Hepatocyte (in vitro differentiated cells): ENCODE data around the gene FMN1. TPM values are rescaled to one million over a fixed set of nuclear protein-coding genes. Genes with fewer than 3 reads are reported as not detected.

Source experiments
- DNase-seq: peaks from one replicate; pipeline ENCODE4 v3.0.0-alpha.2; 2016; ENCODE audit warnings: low spot score
- H2AFZ ChIP-seq: fragments of 200-600 bp; sonication (generic); 2 replicates; pipeline ENCODE4 v1.6.0; 2016; ENCODE audit warnings: antibody characterized with exemption, mild to moderate bottlenecking
- H3K27ac ChIP-seq: fragments of 200-600 bp; sonication (generic); 2 replicates; pipeline ENCODE4 v1.5.1; 2016; ENCODE audit warnings: mild to moderate bottlenecking
- H3K27me3 ChIP-seq: fragments of 200-600 bp; sonication (generic); 2 replicates; pipeline ENCODE4 v1.6.1; 2016
- H3K36me3 ChIP-seq: fragments of 200-600 bp; sonication (generic); replicated peaks from 2 replicates; pipeline ENCODE4 v1.5.1; 2016; ENCODE audit warnings: low read depth; ENCODE audit not compliant: insufficient read depth
- H3K4me1 ChIP-seq: fragments of 200-600 bp; sonication (generic); 2 replicates; pipeline ENCODE4 v1.5.1; 2016; ENCODE audit warnings: mild to moderate bottlenecking, moderate library complexity; ENCODE audit not compliant: insufficient read depth
- H3K4me2 ChIP-seq: fragments of 200-600 bp; sonication (generic); 2 replicates; pipeline ENCODE4 v1.6.0; 2016
- H3K4me3 ChIP-seq: fragments of 200-600 bp; sonication (generic); 2 replicates; pipeline ENCODE4 v1.5.1; 2016; ENCODE audit warnings: mild to moderate bottlenecking
- H3K79me2 ChIP-seq: fragments of 200-600 bp; sonication (generic); 2 replicates; pipeline ENCODE4 v1.6.0; 2017; ENCODE audit warnings: mild to moderate bottlenecking
- H3K9me2 ChIP-seq: fragments of 200-600 bp; sonication (generic); replicated peaks from 2 replicates; pipeline ENCODE4 v1.6.0; 2017; ENCODE audit warnings: mild to moderate bottlenecking; ENCODE audit not compliant: insufficient read depth
- H3K9me3 ChIP-seq: fragments of 200-600 bp; sonication (generic); 2 replicates; pipeline ENCODE4 v1.5.1; 2016; ENCODE audit warnings: low read depth, mild to moderate bottlenecking
- H4K20me1 ChIP-seq: fragments of 200-600 bp; sonication (generic); 2 replicates; pipeline ENCODE4 v1.6.0; 2016; ENCODE audit warnings: mild to moderate bottlenecking; ENCODE audit not compliant: insufficient read depth, poor library complexity, severe bottlenecking
- EZH2 ChIP-seq: fragments of 200-600 bp; sonication (generic); IDR thresholded peaks from 2 replicates; pipeline ENCODE4 v1.6.1; 2016; ENCODE audit warnings: antibody characterized with exemption, mild to moderate bottlenecking, borderline replicate concordance
- EZH2phosphoT487 ChIP-seq: fragments of 200-600 bp; sonication (generic); IDR thresholded peaks from one replicate; pipeline ENCODE4 v1.6.1; 2018; ENCODE audit warnings: antibody characterized with exemption, mild to moderate bottlenecking, low read depth, moderate library complexity; ENCODE audit not compliant: unreplicated experiment, severe bottlenecking
- WGBS: methylation state at CpG from one replicate; pipeline ENCODE4 v1.1.6; 2016; ENCODE audit warnings: low lambda C conversion rate; ENCODE audit errors: missing lambda C conversion rate; 5-methylcytosine and 5-hydroxymethylcytosine counted together
- polyA plus RNA-seq: library from polyadenylated mRNA; unstranded; fragments of >200 nt; fragmentation: Nextera tagmentation; extraction: Ambion mirVana; gene quantifications from 2 replicates; pipeline ENCODE4 v1.2.1, GENCODE V29; 2016
- total RNA-seq: library from RNA; depleted of rRNA; stranded (reverse); fragments of >200 nt; gene quantifications from 2 replicates; pipeline ENCODE4 v1.2.3, GENCODE V29; 2014
- TF ChIP-seq, protein P1 (sequence below): fragments of 200-600 bp; sonication (generic); IDR thresholded peaks from 2 replicates; pipeline ENCODE4 v1.5.1; 2016; ENCODE audit warnings: antibody characterized with exemption, mild to moderate bottlenecking; ENCODE audit not compliant: poor library complexity

FMN1 gene
- total and polyA plus RNA-seq, 2 experiments from 2014 or later, result 0.07 to 0.70 TPM

DNA sequence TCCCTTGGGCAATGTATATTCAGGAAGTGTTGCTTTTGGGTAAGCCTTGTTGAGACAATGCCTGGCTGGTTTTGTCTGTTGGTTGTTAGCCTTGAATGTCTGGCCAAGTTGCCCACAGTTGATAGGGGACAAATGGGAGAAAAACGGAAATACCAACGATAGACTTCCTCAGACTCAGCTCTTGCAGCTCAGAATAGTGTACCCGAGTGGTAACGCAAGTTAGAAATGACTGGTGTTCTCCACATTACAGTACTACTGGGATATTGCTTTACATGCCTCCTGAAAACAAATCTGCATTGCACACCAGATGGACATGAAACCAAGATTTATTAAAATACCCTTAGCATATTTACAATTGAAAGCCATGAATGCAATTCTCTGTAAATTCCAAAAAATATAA lies 429.3 kb downstream of the FMN1 start:
- no peak overlapping the region for H2AFZ ChIP-seq
- TF ChIP-seq EZH2phosphoT487, result no peak
- TF ChIP-seq, protein P1, sequence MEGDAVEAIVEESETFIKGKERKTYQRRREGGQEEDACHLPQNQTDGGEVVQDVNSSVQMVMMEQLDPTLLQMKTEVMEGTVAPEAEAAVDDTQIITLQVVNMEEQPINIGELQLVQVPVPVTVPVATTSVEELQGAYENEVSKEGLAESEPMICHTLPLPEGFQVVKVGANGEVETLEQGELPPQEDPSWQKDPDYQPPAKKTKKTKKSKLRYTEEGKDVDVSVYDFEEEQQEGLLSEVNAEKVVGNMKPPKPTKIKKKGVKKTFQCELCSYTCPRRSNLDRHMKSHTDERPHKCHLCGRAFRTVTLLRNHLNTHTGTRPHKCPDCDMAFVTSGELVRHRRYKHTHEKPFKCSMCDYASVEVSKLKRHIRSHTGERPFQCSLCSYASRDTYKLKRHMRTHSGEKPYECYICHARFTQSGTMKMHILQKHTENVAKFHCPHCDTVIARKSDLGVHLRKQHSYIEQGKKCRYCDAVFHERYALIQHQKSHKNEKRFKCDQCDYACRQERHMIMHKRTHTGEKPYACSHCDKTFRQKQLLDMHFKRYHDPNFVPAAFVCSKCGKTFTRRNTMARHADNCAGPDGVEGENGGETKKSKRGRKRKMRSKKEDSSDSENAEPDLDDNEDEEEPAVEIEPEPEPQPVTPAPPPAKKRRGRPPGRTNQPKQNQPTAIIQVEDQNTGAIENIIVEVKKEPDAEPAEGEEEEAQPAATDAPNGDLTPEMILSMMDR, result no peak
- TF ChIP-seq EZH2, result no peak
- H3K27me3 ChIP-seq, result no peaks in the 10 kb centered on the region
- H3K27ac ChIP-seq, result no peak overlapping the region
- no peaks in the 10 kb centered on the region for H3K9me2 ChIP-seq
- H3K79me2 ChIP-seq, result no peaks in the 10 kb centered on the region
- no peaks in the 10 kb centered on the region for H3K36me3 ChIP-seq
- no peaks in the 10 kb centered on the region for H3K4me1 ChIP-seq
- H3K9me3 ChIP-seq, result no peaks in the 10 kb centered on the region
- DNase-seq, result no peak
- no peak overlapping the region for H3K4me3 ChIP-seq
- WGBS, result 73% methylated on average over 4 of the region's 4 CpGs
- no peak overlapping the region for H3K4me2 ChIP-seq
- H4K20me1 ChIP-seq, result no peaks in the 10 kb centered on the region

DNA sequence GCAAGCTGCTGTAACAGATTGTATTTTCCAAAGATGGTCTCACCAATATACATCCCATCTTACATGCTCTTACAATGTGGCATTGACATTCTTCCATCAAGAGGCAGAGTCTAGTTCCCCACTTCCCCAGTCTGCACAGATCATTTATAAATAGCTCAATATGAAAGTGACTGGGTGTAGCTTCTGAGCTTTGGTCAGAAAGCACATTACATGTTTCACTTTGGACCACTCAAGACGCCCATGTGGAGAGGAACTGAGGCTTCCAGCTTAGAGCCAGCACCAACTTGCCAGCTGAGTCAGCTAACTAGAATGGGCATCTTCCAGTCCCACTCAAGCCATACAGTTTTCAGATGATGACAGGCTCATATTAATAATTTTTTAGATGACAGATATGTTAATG lies 431.2 kb downstream of the FMN1 start:
- WGBS, result 96% methylated on average over 1 of the region's 1 CpG

DNA sequence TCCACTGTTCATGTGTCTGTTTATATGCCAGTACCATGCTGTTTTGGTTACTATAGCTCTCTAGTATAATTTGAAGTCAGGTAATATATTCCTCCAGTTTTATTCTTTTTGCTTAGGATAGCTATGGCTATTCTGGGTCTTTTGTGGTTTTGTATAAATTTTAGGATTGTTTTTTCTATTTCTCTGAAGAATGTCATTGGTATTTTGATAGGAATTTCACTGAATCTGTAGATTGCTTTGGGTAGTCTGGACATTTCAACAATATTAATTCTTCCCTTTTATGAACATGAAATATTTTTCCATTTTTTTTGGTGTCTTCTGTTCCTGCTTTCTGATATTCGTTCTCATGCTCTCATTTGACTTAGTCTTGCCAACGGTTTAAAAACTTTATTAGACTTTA lies 437.1 kb downstream of the FMN1 start:
- no peak overlapping the region for H2AFZ ChIP-seq
- no peak overlapping the region for H3K27ac ChIP-seq
- H3K4me3 ChIP-seq, result no peak overlapping the region
- H3K79me2 ChIP-seq, result no peaks in the 10 kb centered on the region
- no peaks in the 10 kb centered on the region for H3K36me3 ChIP-seq
- H3K9me3 ChIP-seq, result no peaks in the 10 kb centered on the region
- H3K27me3 ChIP-seq, result no peaks in the 10 kb centered on the region
- no peaks in the 10 kb centered on the region for H4K20me1 ChIP-seq
- no peak overlapping the region for H3K4me2 ChIP-seq
- H3K4me1 ChIP-seq, result no peaks in the 10 kb centered on the region
- WGBS, result 85% methylated on average over 2 of the region's 2 CpGs
- no peaks in the 10 kb centered on the region for H3K9me2 ChIP-seq
- no peak for DNase-seq
- TF ChIP-seq EZH2phosphoT487, result no peak
- no peak for TF ChIP-seq EZH2
- TF ChIP-seq, protein P1, result no peak

More for the DNA sequence above, 431.2 kb downstream of the FMN1 start:
- H4K20me1 ChIP-seq, result no peaks in the 10 kb centered on the region
- no peaks in the 10 kb centered on the region for H3K9me3 ChIP-seq
- H3K27me3 ChIP-seq, result no peaks in the 10 kb centered on the region
- no peaks in the 10 kb centered on the region for H3K36me3 ChIP-seq
- no peak overlapping the region for H3K4me2 ChIP-seq
- TF ChIP-seq EZH2phosphoT487, result no peak
- TF ChIP-seq EZH2, result no peak
- no peak overlapping the region for H3K27ac ChIP-seq
- no peaks in the 10 kb centered on the region for H3K4me1 ChIP-seq
- no peaks in the 10 kb centered on the region for H3K9me2 ChIP-seq
- H3K79me2 ChIP-seq, result no peaks in the 10 kb centered on the region
- DNase-seq, result no peak
- H2AFZ ChIP-seq, result no peak overlapping the region
- no peak overlapping the region for H3K4me3 ChIP-seq

DNA sequence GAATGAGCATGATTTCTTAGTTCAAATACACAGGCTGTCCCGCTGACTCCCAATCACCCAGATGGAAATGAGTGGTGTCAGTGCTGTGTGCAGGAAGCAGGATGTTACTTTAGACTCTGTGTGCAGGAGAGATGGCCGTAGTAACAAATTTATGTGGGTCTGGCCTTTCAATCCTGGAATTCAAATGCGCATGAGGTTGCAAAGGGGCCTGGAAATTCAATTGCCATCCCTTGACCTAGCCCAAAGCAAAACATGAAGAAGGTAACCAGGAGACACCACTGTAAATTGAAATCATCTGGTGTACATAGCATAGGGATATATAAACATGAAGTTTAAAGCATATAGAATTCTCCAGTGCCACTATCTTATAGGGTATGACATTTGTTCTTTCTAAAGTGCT lies 443.5 kb downstream of the FMN1 start:
- Histone ChIP-seq H3K4me3 (no peak overlapping the region), H4K20me1 (no peaks in the 10 kb centered on the region), H3K4me2 (no peak overlapping the region), H2AFZ (no peak overlapping the region), H3K79me2 (no peaks in the 10 kb centered on the region), H3K27ac (no peak overlapping the region), H3K27me3 (no peaks in the 10 kb centered on the region), H3K9me3 (no peaks in the 10 kb centered on the region), H3K4me1 (no peaks in the 10 kb centered on the region), H3K36me3 (no peaks in the 10 kb centered on the region), H3K9me2 (no peaks in the 10 kb centered on the region)
- 51% methylated on average over 3 of the region's 3 CpGs for WGBS
- no peak for DNase-seq
- no peak for TF ChIP-seq EZH2
- TF ChIP-seq, protein P1, result no peak
- TF ChIP-seq EZH2phosphoT487, result no peak
